Measurements from ENCODE around the gene NONO.
"Not testable (repeated sequence)": the region's sequence is repeated elsewhere in the genome, so short reads cannot be mapped to it uniquely, and the experiment has no call there.

Gene NONO

DNA sequence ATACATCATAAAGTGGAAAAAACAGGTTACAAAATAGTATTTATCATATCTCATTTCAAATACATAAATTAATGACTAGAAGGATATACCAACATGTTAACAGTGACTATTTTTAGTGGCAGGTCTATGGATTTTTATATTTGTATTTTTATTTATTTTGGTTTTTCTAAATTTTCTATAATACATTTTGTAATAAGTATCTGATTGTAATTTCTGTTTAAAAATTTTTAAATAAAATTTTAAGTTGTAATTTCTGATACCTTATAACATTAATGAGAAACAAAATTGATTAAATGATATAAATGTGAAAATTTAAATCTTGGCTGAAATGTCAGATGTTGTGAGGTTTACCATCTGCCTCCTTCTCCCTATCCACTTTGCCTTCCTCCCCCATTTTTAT lies 2.5 kb downstream of the NONO start:
- no peak for DNase-seq

DNA sequence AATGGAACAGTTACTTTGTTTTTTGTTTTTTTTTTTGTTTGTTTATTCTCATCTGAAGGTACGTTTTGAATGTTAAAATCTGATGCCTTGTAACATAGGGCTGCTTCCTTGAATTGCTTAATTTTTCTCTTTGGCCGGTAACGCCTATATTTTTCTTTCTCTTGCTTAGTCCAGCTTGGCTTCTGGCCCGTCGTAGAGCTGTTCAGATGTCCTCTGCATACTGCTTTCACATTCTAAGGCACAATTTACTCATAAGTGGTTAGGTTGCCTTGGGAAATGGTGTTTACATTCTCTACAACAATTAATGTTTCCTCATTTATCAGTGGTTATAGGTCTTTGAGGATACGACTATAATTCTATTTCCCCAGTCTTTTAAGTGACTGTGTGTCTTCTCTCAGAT lies 7.9 kb downstream of the NONO start:
- no peak for DNase-seq

DNA sequence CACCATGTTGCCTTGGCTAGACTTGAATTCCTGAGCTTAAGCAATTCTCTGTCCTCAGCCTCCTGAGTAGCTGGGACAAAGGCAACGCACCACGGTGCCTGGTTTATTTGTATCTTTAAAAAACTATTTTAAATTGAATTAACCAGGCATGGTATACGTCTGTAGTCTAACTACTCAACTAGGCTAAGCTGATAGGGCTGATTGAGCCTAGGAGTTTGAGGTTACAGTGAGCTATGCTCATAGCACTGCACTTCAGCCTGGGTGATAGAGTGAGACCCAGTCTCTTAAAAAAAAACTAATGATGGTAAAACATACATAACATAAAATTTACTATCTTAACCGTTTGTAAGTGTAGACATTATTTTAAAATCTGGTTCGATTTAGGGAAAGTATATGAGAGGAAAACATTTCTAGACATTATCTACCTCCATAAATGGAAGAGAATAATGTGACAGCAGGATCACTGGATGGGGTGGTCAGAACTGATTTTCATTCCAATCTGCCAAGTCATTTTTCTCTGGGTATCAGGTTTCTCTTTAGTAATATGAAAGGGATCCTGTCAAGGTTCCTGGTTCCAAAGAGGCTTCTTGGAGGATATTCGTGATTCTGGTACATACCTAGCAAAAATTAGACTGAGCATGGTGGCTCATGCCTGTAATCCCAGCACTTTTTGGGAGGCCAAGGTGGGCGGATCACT lies 9.4 kb downstream of the NONO start:
- no peak for DNase-seq

DNA sequence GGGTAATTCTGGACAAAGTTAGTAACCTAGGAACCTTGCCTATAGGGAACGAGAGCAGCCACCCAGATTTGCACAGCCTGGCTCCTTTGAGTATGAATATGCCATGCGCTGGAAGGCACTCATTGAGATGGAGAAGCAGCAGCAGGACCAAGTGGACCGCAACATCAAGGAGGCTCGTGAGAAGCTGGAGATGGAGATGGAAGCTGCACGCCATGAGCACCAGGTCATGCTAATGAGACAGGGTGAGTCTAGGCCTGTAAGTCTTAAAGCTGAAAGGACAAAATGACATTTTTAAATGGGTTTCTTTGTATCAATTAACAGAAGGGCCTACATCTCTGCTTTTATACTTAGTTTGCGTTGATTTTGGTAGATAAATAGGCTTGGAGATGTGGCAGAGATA lies 13.4 kb downstream of the NONO start:
- DNase-seq: no peak

DNA sequence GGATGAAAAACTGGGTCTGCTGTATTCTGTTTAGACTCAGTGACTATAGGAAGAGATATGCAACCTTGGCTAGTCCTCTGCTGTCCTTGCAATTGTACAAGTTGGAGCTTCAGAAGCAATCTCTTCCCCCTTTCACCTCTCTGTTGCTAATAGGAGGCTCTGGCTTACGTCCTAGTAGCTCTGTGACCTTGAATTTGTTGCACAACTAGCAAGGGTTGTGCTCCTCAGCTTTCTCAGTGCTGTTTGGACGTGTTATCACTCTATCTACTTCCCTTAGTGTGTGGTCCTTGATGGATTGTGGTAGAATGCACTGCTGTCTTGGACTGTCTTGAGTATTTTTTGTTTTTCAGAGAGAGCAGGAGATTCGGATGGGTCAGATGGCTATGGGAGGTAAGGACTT lies 14.7 kb downstream of the NONO start:
- DNase-seq: no peak

DNA sequence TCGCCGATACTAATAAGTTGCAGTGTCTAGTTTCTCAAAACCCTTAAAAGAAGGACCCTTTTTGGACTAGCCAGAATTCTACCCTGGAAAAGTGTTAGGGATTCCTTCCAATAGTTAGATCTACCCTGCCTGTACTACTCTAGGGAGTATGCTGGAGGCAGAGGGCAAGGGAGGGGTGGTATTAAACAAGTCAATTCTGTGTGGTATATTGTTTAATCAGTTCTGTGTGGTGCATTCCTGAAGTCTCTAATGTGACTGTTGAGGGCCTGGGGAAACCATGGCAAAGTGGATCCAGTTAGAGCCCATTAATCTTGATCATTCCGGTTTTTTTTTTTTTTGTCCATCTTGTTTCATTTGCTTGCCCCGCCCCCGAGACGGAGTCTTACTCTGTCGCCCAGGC lies 16.6 kb downstream of the NONO start:
- DNase-seq: not testable (repeated sequence)

DNA sequence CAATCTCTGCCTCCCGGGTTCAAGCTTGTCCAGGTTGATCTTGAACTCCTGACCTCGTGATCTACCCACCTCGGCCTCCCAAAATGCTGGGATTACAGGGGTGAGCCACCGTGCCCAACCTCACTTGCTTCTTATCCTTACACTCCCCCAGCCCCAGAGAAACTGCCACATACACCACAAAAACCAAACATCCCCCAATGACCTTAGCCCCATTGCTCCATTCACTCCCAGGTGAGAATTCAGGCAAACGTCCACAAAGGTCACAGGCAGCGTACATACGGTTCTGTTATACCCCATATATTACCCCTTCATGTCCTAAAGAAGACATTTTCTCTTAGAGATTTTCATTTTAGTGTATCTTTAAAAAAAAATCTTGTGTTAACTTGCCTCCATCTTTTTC lies 17.1 kb downstream of the NONO start:
- not testable (repeated sequence) for DNase-seq

DNA sequence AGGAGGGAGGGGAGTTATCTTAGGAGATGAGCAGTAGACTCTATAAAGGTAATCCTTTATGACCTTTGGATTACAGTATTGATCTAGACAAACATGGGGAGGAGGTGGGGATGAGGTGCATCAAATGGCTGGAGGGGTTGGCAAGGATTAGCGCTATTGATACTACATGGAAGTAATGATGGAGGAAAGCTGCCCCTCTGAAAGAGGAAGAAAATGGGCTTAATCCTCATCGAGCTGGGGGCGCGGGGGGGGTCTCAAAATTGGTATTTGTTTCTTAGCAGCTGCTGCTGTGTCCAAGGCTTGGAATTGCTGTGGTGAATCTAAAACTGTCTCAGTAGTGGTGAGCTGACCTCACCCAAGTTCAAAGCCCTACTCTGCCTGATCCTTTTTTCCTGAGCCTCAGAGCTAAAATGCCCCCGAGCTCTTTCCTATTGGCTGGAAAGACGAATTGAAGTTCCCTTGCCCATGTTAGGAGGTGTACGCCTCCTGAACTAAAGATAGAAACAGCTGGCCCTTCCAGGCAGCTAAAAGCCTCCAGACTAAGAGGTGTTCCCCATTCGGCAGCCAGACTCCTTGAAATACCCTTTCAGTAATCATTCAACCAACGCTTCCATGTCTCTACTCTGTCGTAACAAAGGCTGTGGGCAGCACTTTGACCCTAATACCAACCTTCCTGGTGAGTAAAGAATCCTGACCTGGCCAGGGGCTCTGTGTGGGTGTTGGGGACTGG lies 17.9 kb downstream of the NONO start, which contains the start of gene ITGB1BP2:
Gene ITGB1BP2 (plus strand): TSS at position 556 of the 730 bp plus-strand sequence. CDS start 57 bp downstream, at position 613.
- DNase-seq: no peak

DNA sequence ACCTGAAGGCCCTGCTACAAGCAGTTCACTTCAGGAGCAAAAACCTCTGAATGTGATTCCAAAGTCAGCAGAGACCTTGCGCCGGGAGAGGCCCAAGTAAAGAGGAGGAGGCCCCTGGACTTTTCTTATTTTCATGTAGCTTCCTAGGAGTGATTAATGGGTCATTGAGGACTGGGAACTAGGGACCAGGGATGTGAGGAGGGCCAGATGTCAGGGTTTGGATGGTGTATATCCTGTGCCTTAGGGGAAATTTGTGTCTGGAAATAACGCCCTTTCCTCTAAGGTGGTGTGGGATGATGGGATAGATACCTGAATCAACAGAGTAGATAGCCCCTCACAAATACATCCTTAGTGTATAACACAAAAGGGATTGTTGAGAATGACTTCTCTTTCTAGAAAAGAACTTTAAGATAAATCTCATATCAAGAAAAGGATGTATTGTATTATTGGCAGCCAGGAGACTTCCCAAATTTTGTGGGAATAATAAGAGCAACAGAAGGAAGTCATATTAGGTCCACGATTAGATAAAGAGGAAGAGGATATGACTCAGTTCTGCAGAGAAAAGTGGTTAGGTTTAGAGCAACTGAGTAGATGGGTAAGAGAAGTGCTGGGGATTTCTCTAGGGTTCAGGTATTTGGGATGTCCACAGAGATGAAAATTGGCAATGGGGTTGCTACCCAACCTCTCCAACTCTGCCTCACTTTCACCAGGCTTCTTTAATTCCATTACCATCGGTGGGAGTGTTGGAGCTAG lies 19.2 kb downstream of the NONO start:
- no peak for DNase-seq

DNA sequence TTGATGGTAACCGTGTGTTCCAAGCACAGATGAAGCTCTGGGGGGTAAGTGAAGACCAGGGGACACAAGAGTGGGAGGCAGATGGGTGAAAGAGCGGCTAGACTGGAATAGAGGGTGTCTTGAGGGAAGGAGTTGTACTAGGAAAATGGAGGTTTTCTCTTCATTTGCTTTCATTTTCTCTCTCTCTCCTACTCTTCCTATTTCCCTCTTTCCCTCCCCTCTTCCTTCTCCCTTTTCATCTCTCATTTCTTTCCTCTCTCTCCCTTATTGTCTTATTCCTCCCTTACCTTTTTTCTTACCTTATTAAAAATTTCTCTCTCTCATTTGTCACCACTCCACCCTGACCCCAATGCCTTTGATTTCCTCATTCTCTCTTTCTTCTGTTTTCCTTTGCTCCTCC lies 21.1 kb downstream of the NONO start:
- DNase-seq: no peak

DNA sequence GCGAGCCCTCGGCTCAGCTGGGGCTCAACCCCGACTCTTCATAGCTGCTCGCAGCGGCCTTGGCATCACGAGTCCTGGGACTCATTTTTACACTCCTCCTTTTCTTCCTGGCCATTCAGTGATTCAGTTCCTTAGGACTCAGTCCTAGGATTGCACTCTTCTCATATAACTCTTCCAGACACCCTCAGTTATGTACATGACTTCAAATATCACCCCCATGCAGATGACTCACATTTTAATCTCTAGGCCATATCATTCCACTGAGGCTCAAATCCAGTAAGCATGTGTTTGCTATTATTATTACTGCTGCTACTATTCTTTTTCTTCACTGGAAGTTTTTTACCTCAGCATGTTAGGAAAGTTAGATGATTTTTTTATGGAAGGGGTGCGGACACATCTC lies 32.5 kb downstream of the NONO start:
- no peak for DNase-seq

DNA sequence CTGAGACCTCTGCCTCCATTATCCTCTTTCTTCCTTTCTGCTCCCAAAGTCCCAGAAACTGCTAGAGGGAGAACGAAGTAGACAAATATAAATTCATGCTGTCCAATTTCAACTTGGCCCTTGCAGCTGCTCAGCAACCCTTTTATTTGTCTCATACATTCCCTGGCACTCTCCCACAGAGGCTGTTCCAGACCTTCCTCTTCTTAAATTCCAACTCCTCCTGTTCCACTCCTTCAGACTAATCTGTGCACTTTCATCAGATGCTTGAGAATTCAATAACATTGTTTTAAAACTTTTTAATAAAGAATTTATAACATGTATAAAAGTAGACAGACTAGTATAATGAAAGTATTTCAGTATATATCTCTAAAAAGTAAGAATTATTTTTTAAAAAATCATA lies 33.5 kb downstream of the NONO start:
- not testable (repeated sequence) for DNase-seq

DNA sequence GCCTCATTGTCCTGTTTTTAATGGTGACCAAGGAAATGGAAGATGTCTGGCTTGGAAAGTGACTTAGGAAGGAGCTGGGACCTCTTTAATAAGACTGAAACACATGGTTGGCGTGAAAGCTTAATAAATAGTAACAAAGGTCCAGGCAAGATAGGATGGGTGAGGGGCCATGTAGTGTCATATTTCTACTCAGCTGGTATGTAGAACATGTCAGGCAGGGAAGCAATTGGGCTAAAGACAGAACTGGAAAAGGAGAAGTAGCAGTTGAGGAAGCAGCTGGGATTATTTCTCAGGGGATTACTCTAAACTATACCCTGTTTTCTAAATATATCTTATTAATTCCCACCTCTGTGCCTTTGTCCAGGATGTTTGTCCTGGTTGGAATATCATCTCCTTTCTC lies 36.7 kb downstream of the NONO start:
- DNase-seq: no peak

DNA sequence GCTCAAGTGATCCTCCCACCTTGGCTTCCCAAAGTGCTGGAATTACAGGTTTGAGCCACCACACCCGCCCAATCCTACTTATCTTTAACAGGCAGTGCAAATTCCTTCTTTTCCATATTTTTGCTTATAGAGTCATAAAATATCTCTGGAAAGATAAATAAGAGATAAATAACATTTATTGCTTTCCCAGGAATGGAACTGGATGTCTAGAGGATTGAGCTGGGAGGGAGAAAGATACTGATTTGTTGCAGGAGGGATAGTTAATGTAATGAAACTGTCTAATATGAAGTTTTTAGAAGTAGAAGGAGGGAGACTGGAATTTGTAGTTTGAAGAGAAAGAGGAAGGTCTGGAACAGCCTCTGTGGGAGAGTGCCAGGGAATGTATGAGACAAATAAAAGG lies 38.3 kb downstream of the NONO start:
- no peak for DNase-seq

DNA sequence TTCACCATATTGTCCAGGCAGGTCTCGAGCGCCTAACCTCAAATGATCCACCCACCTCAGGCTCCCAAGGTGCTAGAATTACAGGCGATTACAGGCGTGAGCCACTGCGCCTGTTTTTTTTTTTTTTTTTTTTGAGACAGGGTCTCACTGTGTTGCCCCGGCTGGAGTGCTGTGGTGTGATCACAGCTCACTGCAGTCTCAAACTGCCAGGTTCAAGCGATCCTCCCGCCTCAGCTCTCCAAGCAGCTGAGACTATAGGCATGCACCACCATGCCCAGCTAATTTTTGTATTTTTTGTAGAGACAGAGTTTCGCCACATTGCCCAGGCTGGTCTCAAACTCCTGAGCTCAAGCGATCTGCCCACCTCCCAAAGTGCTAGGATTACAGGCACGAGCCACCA lies 41.0 kb downstream of the NONO start:
- DNase-seq: not testable (repeated sequence)

DNA sequence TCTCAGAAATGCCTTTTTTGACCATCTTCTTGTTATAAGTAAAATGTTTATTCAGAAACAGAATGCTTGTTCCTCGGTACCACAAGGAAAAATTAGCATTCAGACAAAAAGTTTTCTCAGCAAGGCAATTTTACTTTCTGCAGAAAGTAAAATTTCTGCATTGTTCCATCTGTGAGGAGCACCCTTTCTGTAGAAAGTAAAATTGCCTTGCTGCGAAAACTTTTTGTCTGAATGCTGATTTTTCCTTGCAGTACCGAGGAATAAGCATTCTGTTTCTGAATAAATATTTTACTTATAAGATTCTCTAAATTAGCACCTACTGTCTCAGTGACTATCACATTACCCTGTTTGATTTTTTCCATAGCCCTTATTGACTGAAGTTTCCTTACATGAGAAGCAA lies 43.0 kb downstream of the NONO start:
- DNase-seq: no peak

DNA sequence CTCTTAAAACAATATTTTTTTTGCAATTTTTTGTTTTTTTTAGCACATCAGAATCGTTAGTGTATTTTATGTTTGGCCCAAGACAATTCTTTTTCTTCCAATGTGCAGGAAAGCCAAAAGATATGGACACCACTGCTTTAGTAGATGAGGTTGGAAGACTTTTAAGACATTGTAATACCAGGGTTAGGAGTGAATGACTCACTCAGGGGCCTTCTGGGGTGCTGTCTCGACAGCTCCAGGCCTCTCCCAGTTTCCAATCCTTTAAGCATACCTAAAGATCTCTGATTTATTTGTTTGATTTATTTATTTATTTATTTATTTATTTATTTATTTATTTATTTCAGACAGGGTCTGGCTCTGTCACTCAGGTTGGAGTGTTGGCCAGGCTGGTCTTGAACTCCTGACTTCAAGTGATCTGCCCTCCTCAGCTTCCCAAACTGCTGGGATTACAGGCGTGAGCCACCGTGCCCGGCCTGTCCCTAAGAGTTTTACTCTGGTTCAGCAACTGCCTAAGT lies 65.8 kb downstream of the NONO start:
- not testable (repeated sequence) for DNase-seq

DNA sequence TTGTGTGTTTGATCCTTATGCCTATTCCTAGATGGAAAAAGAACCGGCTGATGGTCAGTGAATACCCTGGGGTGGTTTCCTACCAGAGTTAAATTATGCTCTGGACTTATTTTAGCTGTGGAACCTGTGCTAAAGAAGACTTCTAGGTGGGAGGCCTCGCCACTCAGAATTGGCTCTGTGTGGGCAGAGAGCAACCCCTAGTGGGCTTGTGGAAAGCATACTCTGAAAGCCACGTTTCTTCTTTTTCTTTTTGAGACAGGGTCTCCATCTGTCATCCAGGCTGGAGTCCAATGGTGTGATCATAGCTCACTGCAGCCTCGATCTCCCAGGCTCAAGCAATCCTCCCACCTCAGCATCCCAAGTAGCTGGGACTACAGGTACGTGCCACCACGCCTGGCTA lies 66.4 kb downstream of the NONO start:
- not testable (repeated sequence) for DNase-seq

Data from stimulated activated naive CD4-positive, alpha-beta T cell (primary cell).